Measurements from ENCODE around the gene AOC2.

Gene AOC2, protein sequence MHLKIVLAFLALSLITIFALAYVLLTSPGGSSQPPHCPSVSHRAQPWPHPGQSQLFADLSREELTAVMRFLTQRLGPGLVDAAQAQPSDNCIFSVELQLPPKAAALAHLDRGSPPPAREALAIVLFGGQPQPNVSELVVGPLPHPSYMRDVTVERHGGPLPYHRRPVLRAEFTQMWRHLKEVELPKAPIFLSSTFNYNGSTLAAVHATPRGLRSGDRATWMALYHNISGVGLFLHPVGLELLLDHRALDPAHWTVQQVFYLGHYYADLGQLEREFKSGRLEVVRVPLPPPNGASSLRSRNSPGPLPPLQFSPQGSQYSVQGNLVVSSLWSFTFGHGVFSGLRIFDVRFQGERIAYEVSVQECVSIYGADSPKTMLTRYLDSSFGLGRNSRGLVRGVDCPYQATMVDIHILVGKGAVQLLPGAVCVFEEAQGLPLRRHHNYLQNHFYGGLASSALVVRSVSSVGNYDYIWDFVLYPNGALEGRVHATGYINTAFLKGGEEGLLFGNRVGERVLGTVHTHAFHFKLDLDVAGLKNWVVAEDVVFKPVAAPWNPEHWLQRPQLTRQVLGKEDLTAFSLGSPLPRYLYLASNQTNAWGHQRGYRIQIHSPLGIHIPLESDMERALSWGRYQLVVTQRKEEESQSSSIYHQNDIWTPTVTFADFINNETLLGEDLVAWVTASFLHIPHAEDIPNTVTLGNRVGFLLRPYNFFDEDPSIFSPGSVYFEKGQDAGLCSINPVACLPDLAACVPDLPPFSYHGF

DNA sequence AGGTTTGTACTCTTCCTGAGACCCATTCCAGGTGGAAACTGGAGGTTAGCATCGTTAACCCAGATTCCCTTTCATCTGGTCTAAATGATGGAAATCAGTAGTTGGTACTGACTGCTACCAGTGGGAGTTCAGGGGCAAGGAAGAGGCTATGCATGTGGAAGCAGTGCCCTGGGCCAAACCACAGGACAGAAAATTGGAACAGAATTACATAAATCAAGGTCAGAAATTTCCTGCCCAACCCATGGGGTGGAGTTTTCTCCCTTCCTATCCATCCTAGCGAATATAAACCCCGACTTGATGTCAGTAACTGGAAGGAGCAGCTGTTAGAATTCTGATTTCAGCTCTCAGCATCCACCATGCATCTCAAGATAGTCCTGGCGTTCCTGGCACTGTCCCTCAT, at the start of gene AOC2:
Gene AOC2 (plus strand): TSS at position 310 of the 400 bp plus-strand sequence. CDS start 47 bp downstream, at position 357.
- no peak for DNase-seq (ENCODE audit: low spot score)
- TF ChIP-seq CTCF (IDR thresholded peaks at IDR 0.05; ENCODE audit: extremely low read depth, missing control alignments): no peak

- DNase-seq (ENCODE audit: low spot score): no peak
- no peak for TF ChIP-seq CTCF (IDR thresholded peaks at IDR 0.05; ENCODE audit: extremely low read depth, missing control alignments)
Observed at GRCh38 chr17:42795061-42795460, 49.3 kb upstream of the AOC2 start.

DNA sequence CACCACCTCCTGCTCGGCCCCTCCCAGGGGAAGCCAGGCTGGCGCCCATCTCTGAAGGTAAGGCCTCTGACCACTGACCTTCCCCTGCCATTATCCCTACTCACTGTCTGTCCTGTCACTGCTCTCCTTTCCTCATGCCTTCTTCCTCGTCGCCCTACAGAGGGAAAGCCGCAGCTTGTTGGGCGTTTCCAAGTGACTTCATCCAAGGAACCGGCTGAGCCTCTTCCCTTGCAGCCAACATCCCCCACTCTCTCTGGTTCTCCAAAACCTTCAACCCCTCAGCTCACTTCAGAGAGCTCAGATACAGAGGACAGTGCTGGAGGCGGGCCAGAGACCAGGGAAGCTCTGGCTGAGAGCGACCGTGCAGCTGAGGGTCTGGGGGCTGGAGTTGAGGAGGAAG, 48.9 kb upstream of the AOC2 start:
- no peak for TF ChIP-seq CTCF (IDR thresholded peaks at IDR 0.05; ENCODE audit: extremely low read depth, missing control alignments)
- DNase-seq (ENCODE audit: low spot score): no peak

DNA sequence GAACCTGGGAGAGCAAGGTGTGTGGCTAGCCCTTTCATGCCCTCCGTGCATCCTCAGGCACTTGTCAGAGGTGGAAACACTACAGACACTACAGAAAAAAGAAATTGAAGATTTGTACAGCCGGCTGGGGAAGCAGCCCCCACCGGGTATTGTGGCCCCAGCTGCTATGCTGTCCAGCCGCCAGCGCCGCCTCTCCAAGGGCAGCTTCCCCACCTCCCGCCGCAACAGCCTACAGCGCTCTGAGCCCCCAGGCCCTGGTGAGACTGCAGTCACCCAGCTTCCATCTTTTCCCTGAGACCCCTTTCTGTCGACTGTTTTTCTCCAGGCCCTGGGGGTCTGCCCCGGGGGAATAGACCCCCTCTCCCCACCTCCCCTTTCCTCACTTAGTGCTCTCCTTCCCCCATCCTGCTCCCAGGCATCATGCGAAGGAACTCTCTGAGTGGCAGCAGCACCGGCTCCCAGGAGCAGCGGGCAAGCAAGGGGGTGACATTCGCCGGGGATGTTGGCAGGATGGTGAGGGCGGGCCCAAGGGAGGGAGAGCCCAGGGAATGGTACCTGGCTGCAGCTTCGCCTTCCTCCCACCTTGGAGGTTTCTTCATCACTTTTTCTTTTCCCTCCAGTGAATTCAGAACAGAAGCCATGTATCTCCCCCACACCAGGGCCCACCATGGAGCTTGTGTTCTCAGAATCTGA, 48.2 kb upstream of the AOC2 start:
- DNase-seq (ENCODE audit: low spot score): no peak
- no peak for TF ChIP-seq CTCF (IDR thresholded peaks at IDR 0.05; ENCODE audit: extremely low read depth, missing control alignments)

GRCh38 chr17:42797067-42798007, 47.0 kb upstream of the AOC2 start:
- no peak for DNase-seq (ENCODE audit: low spot score)
- no peak for TF ChIP-seq CTCF (IDR thresholded peaks at IDR 0.05; ENCODE audit: extremely low read depth, missing control alignments)

DNA sequence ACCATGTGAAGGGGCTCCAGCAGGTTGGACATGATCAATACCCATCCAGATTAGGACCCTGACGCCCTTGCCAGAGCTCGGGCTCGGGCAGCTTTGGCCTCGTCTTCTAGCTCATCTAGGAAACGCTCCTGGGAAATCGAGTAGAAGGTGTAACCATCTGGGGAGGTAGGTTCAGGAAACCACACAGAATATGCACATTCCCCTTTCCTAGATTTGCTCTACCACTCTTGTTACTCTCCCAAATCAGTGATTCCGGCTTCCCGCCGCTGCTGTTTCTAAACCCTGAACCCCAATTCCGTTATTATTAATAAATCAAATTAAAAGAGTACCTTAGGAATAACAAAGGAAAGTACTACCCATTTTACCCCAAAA, 46.4 kb upstream of the AOC2 start:
- no peak for TF ChIP-seq CTCF (IDR thresholded peaks at IDR 0.05; ENCODE audit: extremely low read depth, missing control alignments)
- DNase-seq (ENCODE audit: low spot score): no peak
